ENCODE measurements around the gene KCNH5.

Gene KCNH5

GRCh38 chr14:62734831-62735230, 310.4 kb downstream of the KCNH5 start:
- DNase-seq = no peak

GRCh38 chr14:62722406-62722805, 322.9 kb downstream of the KCNH5 start:
- no peak for DNase-seq

DNA sequence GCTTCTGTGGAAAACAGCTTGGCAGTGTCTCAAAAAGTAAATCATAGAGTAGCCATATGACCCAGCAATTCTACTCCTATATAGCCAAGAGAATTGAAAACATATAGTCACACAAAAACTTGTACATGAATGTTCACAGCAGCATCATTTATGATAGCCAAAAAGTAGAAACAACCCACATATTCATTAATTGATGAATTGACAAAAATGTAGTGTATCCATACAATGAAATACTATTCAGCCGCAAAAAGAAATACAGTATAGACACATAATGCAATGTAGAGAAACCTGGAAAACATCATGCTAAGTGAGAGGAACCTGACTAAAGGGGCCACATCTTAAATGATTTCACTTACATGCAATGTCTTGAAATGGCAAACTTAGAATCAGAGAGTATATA, 326.6 kb downstream of the KCNH5 start:
- no peak for DNase-seq

DNA sequence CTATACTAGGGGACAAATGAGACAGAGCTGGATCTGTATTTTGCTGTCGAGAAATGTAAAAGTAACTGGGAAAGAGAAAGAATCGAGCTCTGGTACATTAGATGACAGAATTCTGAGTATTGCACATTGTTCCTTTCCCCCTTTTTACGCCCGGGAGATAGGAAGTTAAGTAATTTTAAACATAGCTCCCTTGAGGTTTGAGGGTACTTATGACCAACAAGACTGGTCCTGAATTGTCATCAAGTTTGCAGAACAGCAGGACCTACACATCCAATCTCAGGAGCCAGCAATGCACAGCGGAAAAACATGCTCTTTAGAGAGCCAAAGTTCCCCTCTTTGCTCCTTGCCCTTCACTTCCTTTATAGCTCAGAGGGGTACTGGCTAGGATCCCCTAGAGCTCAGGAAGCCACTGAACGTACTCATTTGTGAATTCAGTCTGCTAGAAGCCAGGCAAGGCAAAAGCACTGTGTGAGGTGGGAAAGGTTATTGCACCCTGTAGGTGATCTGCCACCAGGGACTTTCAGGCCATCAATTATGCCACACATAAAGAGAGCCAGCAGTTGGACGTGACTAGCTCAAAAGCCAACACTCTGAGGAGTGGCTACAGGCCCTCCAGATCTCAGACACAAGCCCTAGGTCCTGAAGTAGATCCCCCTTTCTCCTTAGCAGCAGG, 333.8 kb downstream of the KCNH5 start:
- no peak for DNase-seq

DNA sequence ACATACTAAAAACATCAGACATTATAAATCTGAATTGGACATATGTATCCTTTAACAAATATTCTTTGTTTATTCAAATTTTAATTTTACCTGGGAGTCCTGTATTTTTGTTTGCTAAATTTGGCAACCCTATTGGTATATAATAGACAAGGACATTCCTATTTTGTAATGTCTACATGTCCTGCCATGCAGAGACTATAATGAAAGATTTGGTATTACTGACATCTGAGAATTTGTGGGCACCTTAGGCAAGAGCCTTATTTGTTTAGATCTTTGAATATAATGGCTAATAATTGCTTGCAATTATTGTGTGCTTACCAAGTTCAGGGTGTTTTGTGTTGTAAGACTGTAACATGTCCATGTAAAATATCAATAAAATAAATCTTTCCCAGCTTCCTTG, 334.4 kb downstream of the KCNH5 start:
- no peak for DNase-seq

- no peak for DNase-seq
Measured at GRCh38 chr14:62709773-62710172, 335.5 kb downstream of the KCNH5 start.

DNA sequence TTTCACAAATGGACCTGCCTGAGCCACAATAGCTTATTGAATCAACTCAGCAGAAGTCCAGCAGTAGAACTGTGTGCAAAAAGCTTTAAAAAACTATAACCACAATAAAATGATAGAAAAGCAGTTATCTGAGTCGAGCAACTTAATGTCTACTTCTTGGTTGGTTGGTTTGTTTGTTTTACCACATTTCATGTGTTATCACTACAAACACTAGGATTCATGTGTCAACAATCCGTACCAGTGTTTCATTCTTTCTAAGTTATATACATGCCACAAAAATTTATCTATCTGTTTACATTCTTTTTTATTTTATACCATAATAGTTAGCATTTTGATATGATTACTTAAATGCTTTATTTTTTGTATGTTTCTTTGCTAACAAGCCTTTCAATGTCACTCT, 339.0 kb downstream of the KCNH5 start:
- DNase-seq = no peak

- no peak for DNase-seq
Measured at GRCh38 chr14:62697461-62697860, 347.8 kb downstream of the KCNH5 start.

- no peak for DNase-seq
Measured at GRCh38 chr14:62696929-62697328, 348.3 kb downstream of the KCNH5 start.

GRCh38 chr14:62696331-62696924, 348.8 kb downstream of the KCNH5 start:
- no peak for DNase-seq

DNA sequence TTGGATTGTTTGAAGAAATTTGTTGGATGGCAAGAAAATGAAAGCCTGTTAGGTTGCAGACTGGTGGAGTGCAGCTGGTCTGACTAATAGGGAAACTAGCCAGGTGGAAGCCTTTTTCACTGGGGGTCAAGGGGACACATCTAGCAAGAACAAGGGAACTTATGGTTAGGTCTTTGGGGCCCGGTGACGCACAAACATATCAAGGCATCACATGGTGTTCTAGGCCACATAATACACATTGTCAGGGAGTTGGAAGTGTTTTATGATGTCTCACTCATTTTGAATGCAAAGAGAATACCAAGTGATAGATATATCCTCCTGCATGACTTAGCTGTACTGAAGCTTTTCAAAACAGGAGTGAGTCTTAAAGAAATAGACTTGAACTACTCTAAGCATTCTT, 351.2 kb downstream of the KCNH5 start:
- no peak for DNase-seq

DNA sequence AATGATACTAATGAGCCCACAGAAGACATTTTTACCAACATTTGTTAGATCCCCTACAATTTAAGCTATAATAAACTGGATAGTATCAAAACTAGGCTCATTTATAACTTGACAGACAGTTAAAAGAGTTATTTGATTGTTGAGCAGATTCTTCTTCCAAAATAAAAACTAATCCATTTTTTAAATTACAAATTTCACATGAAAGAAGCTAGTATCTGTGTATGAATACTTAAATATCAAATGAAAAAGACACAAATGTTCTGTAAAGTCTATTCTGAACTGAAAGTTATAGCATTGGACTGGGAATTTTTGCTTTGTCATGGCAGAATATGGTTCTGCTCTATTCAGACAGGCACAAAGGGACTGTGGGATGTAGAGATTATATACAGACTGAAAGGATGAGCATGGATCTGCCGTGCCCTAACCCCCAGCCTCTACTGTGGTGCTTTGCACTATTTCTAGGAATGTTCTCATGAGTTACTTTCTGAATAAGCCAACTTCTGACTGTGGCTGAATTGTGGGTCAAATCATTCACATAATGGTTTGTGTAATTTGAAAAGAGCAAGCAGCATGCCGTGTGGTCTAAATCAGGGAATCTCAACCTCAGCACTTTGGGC, 352.7 kb downstream of the KCNH5 start:
- DNase-seq = no peak

GRCh38 chr14:62691647-62692489, 353.4 kb downstream of the KCNH5 start:
- no peak for DNase-seq

- DNase-seq = no peak
Measured at GRCh38 chr14:62689733-62690132, 355.5 kb downstream of the KCNH5 start.

GRCh38 chr14:62687818-62688217, 357.4 kb downstream of the KCNH5 start:
- DNase-seq = no peak

DNA sequence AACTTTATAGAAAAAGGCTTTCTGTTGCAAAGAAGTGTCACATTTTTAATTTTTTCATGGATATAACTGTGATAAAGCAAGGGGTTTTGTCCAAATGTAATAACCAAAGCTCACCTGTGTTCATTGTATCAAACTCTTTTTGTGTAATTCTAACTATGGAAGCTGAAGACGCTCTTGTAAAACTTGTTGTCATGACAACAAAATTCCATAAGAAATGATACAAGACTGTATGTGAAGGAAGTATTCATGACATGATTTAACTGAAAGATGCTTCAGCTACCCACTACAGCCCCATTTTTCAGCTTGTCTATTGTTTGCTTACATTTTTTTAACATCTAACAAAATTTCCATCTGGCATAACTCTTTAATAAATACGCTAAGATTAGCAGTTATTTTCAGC, 360.9 kb downstream of the KCNH5 start:
- DNase-seq = no peak

- no peak for DNase-seq
Measured at GRCh38 chr14:62682208-62682607, 363.1 kb downstream of the KCNH5 start.

DNA sequence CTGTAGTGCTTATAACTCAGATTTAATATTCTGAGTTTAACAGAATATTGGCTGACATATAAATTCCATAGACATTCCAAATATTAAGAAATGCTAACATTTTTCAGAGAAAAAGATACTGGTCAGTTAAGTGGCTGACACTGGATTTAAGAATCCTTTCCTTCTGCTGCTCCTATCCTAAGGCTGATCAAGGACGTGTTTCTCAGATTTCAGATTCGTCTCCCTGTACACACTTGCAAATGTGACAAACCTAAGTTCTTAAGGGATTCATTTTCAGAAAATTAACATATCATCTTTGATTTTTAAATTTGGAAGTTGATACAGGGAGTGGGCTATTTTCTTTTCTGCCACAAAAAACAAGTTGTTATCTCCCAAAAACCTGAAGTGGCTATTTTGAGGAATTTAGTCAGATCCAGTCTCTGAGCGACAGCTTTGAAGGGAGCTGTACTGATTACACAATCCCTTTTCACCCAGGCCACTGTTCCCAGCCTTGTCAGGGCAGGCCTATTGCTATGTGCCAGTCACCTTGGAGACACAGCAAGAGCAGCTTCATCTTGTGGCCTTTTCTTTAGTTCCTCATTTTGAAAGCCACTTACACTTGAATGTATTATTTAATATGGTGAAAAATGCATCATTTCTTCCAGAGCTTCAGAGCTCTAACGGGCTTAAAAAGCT, 370.6 kb downstream of the KCNH5 start:
- DNase-seq = no peak

GRCh38 chr14:62673014-62673755, 372.1 kb downstream of the KCNH5 start:
- no peak for DNase-seq

GRCh38 chr14:62670526-62670925, 374.7 kb downstream of the KCNH5 start:
- no peak for DNase-seq

DNA sequence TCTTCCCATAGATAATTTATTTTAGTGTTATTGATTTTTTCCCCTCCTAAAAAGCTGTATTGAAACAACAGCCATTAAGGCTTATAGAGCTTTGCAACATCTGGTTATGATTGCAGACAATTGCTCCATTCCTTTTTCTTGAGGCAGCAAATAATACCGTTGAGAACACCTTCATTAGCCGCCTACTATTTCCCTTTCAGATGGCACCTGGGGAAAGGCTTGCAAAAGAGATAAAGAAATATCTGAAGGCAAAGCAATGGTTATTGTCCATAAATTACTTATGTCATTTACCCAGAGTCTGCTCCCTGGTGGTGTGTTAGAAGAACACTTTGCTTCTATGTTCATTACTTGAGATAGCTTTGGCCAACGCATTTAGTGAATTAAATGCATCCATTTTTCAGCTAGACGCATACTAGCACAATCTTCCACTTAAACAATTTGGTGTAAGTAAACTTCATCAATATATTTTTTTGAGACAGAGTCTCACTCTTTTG, 377.8 kb downstream of the KCNH5 start:
- DNase-seq = no peak

DNA sequence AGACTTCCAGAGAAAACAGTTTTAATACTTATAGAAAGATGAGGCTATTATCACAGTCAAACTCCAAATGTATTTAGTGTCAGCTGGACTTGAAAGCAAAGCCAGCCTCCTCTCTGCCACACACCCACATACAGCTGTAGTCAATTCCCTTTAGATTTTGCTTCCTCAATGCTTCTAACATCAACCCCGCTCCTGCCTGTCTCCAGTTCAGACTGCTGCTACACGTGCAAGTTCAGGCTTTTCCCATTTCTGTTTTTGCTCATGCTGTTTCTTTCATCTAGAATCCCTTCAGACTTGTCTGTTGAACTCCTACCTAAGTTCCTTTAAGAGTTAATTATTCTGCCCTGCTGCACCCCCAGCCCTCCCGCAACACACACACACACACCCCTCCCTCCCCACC, 380.0 kb downstream of the KCNH5 start:
- DNase-seq = no peak
